Body of pancreas (tissue), 4 donors: ENCODE measurements around the gene CCDC3.

ENCODE experiments used
- CTCF ChIP-seq, 7 experiments: fragments of 450-650 bp in 4 of 7; fragments of 200-600 bp in 3 of 7; sonication (generic) in 3 of 7; IDR thresholded peaks; one replicate each; pipeline ENCODE4 v1.5.1; 2016 to 2019; ENCODE audit warnings: antibody characterized with exemption in 7 of 7
- POLR2A ChIP-seq, 3 donors: fragments of 450-650 bp; IDR thresholded peaks; one replicate each; pipeline ENCODE4 v1.6.1; 2016; ENCODE audit warnings: antibody characterized with exemption in 3 of 3, mild to moderate bottlenecking in 2 of 3

DNA sequence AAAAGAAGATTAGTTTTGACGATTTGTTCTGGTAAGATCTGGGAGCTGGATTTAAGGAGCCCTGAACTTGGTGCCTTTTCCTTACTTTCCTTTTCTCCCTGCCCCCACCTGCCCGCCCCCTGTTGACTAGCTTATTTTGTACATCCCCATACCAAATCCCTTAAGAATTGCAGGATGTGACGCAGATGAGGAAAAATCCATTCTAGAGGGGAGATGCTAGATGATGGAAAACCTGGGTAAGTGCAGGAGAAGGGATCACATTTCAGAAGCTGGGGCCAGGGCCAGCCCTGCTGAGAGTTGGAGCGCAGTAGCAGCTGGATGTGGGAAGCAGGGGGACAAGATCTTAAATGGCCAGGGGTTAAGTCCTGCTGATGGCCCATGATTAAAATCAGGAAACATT is 93.9 kb downstream of the CCDC3 start:
- no peak for TF ChIP-seq CTCF (IDR thresholded peaks at IDR 0.05)
- TF ChIP-seq POLR2A (IDR thresholded peaks at IDR 0.05), result no peak
